Body of pancreas (tissue), 4 donors: Measurements from ENCODE around the gene NCOA3.

Source experiments
- POLR2A ChIP-seq, 3 donors: fragments of 450-650 bp; IDR thresholded peaks; one replicate each; pipeline ENCODE4 v1.6.1; 2016; ENCODE audit warnings: antibody characterized with exemption in 3 of 3, mild to moderate bottlenecking in 2 of 3
- TF ChIP-seq, protein P1 (sequence below), 7 experiments: fragments of 450-650 bp in 4 of 7; fragments of 200-600 bp in 3 of 7; sonication (generic) in 3 of 7; IDR thresholded peaks; one replicate each; pipeline ENCODE4 v1.5.1; 2016 to 2019; ENCODE audit warnings: antibody characterized with exemption in 7 of 7

DNA sequence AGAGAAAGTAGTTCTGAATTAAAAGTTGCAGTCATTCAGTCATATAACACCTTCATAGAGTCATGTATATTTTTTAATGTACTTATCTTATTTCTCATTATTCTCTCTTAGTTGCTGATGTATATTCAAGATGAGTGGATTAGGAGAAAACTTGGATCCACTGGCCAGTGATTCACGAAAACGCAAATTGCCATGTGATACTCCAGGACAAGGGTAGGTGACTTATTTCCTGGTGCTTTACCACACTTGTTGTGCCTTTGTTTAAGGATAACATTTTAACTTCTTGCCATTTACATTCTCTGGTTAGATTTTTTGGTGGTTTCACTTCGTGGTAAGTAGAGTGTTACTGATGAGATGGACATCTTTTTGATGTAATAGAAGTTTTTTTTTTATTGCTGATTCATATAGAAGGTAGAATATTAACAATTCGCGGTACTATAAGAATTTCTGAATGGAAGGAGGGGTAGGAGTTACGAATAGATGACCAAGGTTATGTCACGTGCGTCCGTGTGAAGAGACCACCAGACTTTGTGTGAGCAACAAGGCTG, 120.5 kb downstream of the NCOA3 start:
- TF ChIP-seq POLR2A (IDR thresholded peaks at IDR 0.05): no peak
- TF ChIP-seq, protein P1, sequence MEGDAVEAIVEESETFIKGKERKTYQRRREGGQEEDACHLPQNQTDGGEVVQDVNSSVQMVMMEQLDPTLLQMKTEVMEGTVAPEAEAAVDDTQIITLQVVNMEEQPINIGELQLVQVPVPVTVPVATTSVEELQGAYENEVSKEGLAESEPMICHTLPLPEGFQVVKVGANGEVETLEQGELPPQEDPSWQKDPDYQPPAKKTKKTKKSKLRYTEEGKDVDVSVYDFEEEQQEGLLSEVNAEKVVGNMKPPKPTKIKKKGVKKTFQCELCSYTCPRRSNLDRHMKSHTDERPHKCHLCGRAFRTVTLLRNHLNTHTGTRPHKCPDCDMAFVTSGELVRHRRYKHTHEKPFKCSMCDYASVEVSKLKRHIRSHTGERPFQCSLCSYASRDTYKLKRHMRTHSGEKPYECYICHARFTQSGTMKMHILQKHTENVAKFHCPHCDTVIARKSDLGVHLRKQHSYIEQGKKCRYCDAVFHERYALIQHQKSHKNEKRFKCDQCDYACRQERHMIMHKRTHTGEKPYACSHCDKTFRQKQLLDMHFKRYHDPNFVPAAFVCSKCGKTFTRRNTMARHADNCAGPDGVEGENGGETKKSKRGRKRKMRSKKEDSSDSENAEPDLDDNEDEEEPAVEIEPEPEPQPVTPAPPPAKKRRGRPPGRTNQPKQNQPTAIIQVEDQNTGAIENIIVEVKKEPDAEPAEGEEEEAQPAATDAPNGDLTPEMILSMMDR (IDR thresholded peaks at IDR 0.05): no peak
